AG04450 (cell line): ENCODE measurements around the gene CSNK1D. TPM values are rescaled to one million over a fixed set of nuclear protein-coding genes. Genes with fewer than 3 reads are reported as not detected.
"Not testable (repeated sequence)": the region's sequence is repeated elsewhere in the genome, so short reads cannot be mapped to it uniquely, and the experiment has no call there.

Experiments used
- CTCF ChIA-PET: fragments of 300-600, 350-600 bp; formaldehyde crosslinking; extraction: SDS; loops from one replicate; lab custom pipeline; 2022; ENCODE audit warnings: antibody characterized with exemption, inconsistent platforms; lab: Charles Lee
- POLR2A ChIA-PET: fragments of 350-600 bp; formaldehyde crosslinking; extraction: SDS; loops from one replicate; lab custom pipeline; 2021; ENCODE audit warnings: antibody characterized with exemption, inconsistent platforms; lab: Yijun Ruan, JAX
- DNase-seq: peaks from one replicate; pipeline ENCODE4 v3.0.0-alpha.2; 2011; ENCODE audit warnings: low read depth, low spot score
- H3K27ac ChIP-seq: one replicate; pipeline ENCODE4 v1.5.1; 2012; ENCODE audit warnings: low read depth, low read length, control low read depth
- H3K27me3 ChIP-seq: one replicate; pipeline ENCODE4 v1.6.0; 2012; ENCODE audit warnings: low read length; ENCODE audit not compliant: control insufficient read depth, insufficient read depth
- H3K4me3 ChIP-seq: 2 replicates; pipeline ENCODE4 v1.5.1; 2011; ENCODE audit warnings: mild to moderate bottlenecking, low read depth, low read length, control low read depth
- H3K9me3 ChIP-seq: 2 replicates; pipeline ENCODE4 v1.5.1; 2012; ENCODE audit warnings: low read length; ENCODE audit not compliant: control insufficient read depth, insufficient read depth
- polyA plus RNA-seq: library from polyadenylated mRNA; depleted of rRNA; stranded (reverse); fragments of >200 nt; gene quantifications from 2 replicates; pipeline ENCODE4 v1.2.3, GENCODE V29; 2011; rRNA removed
- TF ChIP-seq, protein P1 (sequence below): IDR thresholded peaks from 2 replicates; pipeline ENCODE4 v1.5.1; 2011; ENCODE audit warnings: low read depth, low read length, control low read depth, inconsistent platforms

CSNK1D gene
- polyA plus RNA-seq, 1 experiment: 74.4 TPM

DNA sequence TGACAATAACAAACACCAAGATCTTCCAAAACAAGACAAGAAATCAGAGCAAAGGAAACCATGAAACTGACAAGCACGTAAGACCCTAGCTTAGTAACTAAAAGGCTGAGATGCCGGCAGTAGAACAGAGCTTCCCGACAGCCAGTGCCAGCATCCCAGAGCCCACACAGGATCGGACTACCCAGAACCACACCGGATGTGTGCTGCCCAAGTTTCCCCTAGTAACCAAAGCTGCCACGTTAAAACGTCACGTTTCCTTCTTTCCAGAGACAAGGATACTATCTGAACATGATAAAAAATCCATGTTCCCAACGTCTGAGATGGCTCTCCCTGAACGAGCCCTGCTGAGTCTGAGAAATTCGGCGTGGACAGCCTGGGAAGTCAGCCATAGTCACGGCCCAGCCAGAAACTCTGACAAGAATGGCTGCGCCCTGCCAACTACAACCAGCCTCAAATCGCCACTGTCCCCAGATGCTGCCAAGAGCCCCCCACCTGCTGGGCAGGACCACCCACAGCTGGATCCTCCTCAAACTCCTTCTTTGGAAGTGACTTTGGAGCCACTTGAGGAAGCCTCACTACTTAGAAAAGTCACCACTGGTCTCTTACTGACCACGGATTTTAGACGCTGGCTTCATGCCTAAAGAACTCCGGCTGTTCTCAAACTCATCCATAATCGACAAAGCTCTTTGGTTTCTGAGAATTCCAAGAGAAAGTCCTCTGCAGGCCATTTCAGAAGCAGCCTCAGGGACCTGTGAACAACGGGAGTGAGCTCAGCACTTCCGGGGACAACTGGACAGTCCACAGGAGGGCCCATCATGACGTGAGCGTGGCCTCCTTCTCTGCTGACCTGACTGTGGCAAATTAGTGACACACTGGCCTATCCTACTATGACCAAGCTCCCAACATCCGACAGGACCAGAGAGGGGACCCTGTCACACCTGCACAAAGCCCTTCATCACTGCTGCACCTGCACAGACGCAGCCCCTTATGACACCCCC lies 77.5 kb downstream of the CSNK1D start:
- TF ChIP-seq, protein P1, sequence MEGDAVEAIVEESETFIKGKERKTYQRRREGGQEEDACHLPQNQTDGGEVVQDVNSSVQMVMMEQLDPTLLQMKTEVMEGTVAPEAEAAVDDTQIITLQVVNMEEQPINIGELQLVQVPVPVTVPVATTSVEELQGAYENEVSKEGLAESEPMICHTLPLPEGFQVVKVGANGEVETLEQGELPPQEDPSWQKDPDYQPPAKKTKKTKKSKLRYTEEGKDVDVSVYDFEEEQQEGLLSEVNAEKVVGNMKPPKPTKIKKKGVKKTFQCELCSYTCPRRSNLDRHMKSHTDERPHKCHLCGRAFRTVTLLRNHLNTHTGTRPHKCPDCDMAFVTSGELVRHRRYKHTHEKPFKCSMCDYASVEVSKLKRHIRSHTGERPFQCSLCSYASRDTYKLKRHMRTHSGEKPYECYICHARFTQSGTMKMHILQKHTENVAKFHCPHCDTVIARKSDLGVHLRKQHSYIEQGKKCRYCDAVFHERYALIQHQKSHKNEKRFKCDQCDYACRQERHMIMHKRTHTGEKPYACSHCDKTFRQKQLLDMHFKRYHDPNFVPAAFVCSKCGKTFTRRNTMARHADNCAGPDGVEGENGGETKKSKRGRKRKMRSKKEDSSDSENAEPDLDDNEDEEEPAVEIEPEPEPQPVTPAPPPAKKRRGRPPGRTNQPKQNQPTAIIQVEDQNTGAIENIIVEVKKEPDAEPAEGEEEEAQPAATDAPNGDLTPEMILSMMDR: no peak
- H3K27ac ChIP-seq: no peak overlapping the region
- H3K9me3 ChIP-seq: no peaks in the 10 kb centered on the region
- POLR2A ChIA-PET: no interaction called here
- no peak for DNase-seq
- H3K27me3 ChIP-seq: no peaks in the 10 kb centered on the region
- CTCF ChIA-PET: no interaction called here
- no peak overlapping the region for H3K4me3 ChIP-seq

GRCh38 chr17:82194765-82195164 lies 78.7 kb downstream of the CSNK1D start:
- TF ChIP-seq, protein P1: no peak

DNA sequence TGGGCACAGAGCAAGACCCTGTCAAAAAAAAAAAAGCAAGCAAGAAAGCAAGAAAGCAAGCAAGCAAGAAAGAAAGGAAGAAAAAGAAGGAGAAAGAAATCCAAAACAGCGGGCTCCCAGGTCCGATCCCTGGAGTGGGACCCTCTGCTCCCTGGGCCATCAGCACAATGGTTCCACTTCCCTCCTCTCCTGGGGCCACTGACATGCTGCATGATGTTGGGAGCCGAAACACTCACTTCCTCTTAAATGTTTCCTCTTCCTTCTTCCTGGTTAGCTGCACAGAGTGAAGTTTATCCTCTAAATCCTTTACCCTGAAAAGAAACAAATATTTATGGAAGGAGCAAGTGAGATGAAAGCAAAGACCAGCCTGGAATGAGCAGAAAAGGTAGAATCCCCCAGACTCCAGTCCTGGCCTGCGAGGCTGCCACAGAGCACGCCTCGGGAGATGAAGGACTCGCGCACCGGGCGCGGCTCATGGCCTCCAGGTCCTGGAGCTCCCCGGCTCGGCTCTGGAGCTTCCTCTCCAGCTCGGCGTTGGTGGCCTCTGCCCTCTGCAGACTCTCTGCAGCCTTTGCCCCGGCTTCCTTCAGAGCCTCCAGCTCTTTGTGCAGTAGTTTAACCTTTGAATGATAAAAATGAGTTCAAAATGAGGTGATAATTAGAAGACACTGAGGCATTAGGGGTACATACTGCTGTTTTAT lies 79.8 kb downstream of the CSNK1D start:
- no peak overlapping the region for H3K4me3 ChIP-seq
- no peaks in the 10 kb centered on the region for H3K27me3 ChIP-seq
- DNase-seq: no peak
- no peaks in the 10 kb centered on the region for H3K9me3 ChIP-seq
- ChIA-PET CTCF (interaction anchor here (0.9 kb wide), 1 partner anchor 12 kb away, joined by 4 read pairs; no protein-coding TSS in a partner anchor), POLR2A (no interaction called here)
- H3K27ac ChIP-seq: no peak overlapping the region
- TF ChIP-seq, protein P1: no peak

More at GRCh38 chr17:82194765-82195164, 78.7 kb downstream of the CSNK1D start:
- Histone ChIP-seq H3K9me3 (no peaks in the 10 kb centered on the region), H3K4me3 (no peak overlapping the region), H3K27me3 (no peaks in the 10 kb centered on the region), H3K27ac (no peak overlapping the region)
- ChIA-PET CTCF (no interaction called here), POLR2A (interaction anchor here (1.2 kb wide), 1 partner anchor 21 kb away, joined by 3 read pairs; no protein-coding TSS in a partner anchor)
- DNase-seq: no peak

GRCh38 chr17:82193050-82193449 lies 80.5 kb downstream of the CSNK1D start:
- H3K27me3 ChIP-seq, H3K27ac ChIP-seq, H3K9me3 ChIP-seq, DNase-seq, CTCF ChIA-PET, H3K4me3 ChIP-seq, POLR2A ChIA-PET: not testable (repeated sequence)

Other genes starting within 250 kb of the CSNK1D start
- gene RAC3, start 242.0 kb downstream of the CSNK1D start, polyA plus RNA-seq: 12.9 and 18.7 TPM in 2 replicates
- 35.5 and 55.6 TPM in 2 replicates for gene DCXR, start 236.0 kb downstream of the CSNK1D start, polyA plus RNA-seq
- gene RFNG, start 221.9 kb downstream of the CSNK1D start, polyA plus RNA-seq: 11.8 and 14.1 TPM in 2 replicates
- 63.1 and 94.3 TPM in 2 replicates for gene GPS1, start 221.8 kb downstream of the CSNK1D start, polyA plus RNA-seq
- gene DUS1L, start 207.9 kb downstream of the CSNK1D start, polyA plus RNA-seq: 21.4 and 27.0 TPM in 2 replicates
- gene FASN, start 175.5 kb downstream of the CSNK1D start, polyA plus RNA-seq: 6.2 and 9.6 TPM in 2 replicates
- gene CCDC57, start 60.9 kb downstream of the CSNK1D start, polyA plus RNA-seq: 11.1 and 13.2 TPM in 2 replicates
- gene SLC16A3, start 44.7 kb downstream of the CSNK1D start, polyA plus RNA-seq: 61.7 and 80.3 TPM in 2 replicates
- 0.11 TPM in 2 replicates for gene CD7, start 43.9 kb upstream of the CSNK1D start, polyA plus RNA-seq
- gene SECTM1, start 60.1 kb upstream of the CSNK1D start, polyA plus RNA-seq: 8.0 and 12.5 TPM in 2 replicates
- gene TEX19, start 85.5 kb upstream of the CSNK1D start, polyA plus RNA-seq: 0.04 and 0.10 TPM in 2 replicates
- gene UTS2R, start 98.1 kb upstream of the CSNK1D start, polyA plus RNA-seq: not detected in 2 replicates
- 9.1 and 9.2 TPM in 2 replicates for gene HEXD, start 144.6 kb upstream of the CSNK1D start, polyA plus RNA-seq
- 22.8 and 29.5 TPM in 2 replicates for gene OGFOD3, start 144.9 kb upstream of the CSNK1D start, polyA plus RNA-seq
- gene CYBC1, start 177.1 kb upstream of the CSNK1D start, polyA plus RNA-seq: 74.8 and 82.6 TPM in 2 replicates
- gene NARF, start 185.0 kb upstream of the CSNK1D start, polyA plus RNA-seq: 76.1 and 82.4 TPM in 2 replicates
- gene FOXK2, start 246.0 kb upstream of the CSNK1D start, polyA plus RNA-seq: 21.7 and 24.3 TPM in 2 replicates